Measurements from ENCODE around the gene ADAT2. TPM values are rescaled to one million over a fixed set of nuclear protein-coding genes. Genes with fewer than 3 reads are reported as not detected.
"Not testable (repeated sequence)": the region's sequence is repeated elsewhere in the genome, so short reads cannot be mapped to it uniquely, and the experiment has no call there.

Gene ADAT2
- total RNA-seq, 1 experiment from 2014 or later, result 18.4 TPM

DNA sequence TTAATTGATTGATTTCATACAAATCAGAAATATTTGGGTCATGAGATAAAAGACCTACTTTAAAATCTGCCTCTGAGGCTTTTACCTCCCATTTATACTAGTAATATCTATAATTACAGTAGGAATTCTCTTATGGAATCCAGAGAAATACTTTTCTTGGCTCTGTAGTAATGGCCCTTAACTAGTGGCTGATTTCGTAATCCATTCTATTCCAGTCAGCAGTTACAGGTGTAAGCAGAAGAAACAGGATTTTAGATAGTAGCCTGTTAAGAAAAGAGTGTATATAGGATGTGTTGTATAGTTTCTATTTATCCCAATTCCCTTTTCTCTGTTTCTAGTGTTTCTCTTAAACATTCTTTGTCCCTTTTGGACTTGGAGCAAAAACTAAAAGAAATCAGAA is 21.3 kb upstream of the ADAT2 start:
- no peak overlapping the region for H3K27ac ChIP-seq (ENCODE audit: low read depth, low read length)
- no TSS peak for BruUV-seq (replicated peaks)
- ATAC-seq (no peak), DNase-seq (ENCODE audit: low read depth, low spot score) (no peak)
- no peaks in the 10 kb centered on the region for H3K9me2 ChIP-seq (ENCODE audit: insufficient read depth)
- no peak overlapping the region for H3K4me3 ChIP-seq (replicated peaks in 1 of 2; ENCODE audit: low read depth in 1 of 2, low read length in 2 of 2)
- H3K36me3 ChIP-seq (ENCODE audit: control insufficient read depth in 1 of 2, insufficient read depth in 2 of 2, low read length in 2 of 2), result 0 out of 4 replicates have a peak, but pooled peaks cover 0 to 5% of the 10 kb centered on the region in 2 experiments
- H4K20me1 ChIP-seq (ENCODE audit: insufficient read depth), result no peaks in the 10 kb centered on the region
- no peak for TF ChIP-seq ZNF274 (IDR thresholded peaks at IDR 0.05; ENCODE audit: low read depth, low read length)
- TF ChIP-seq, protein P1, sequence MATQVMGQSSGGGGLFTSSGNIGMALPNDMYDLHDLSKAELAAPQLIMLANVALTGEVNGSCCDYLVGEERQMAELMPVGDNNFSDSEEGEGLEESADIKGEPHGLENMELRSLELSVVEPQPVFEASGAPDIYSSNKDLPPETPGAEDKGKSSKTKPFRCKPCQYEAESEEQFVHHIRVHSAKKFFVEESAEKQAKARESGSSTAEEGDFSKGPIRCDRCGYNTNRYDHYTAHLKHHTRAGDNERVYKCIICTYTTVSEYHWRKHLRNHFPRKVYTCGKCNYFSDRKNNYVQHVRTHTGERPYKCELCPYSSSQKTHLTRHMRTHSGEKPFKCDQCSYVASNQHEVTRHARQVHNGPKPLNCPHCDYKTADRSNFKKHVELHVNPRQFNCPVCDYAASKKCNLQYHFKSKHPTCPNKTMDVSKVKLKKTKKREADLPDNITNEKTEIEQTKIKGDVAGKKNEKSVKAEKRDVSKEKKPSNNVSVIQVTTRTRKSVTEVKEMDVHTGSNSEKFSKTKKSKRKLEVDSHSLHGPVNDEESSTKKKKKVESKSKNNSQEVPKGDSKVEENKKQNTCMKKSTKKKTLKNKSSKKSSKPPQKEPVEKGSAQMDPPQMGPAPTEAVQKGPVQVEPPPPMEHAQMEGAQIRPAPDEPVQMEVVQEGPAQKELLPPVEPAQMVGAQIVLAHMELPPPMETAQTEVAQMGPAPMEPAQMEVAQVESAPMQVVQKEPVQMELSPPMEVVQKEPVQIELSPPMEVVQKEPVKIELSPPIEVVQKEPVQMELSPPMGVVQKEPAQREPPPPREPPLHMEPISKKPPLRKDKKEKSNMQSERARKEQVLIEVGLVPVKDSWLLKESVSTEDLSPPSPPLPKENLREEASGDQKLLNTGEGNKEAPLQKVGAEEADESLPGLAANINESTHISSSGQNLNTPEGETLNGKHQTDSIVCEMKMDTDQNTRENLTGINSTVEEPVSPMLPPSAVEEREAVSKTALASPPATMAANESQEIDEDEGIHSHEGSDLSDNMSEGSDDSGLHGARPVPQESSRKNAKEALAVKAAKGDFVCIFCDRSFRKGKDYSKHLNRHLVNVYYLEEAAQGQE (IDR thresholded peaks at IDR 0.05; ENCODE audit: low read depth), result no peak
- no peak for TF ChIP-seq SP1 (IDR thresholded peaks at IDR 0.05; ENCODE audit: low read depth)
- no peak for TF ChIP-seq FOSL1 (IDR thresholded peaks at IDR 0.05; ENCODE audit: low read depth)
- TF ChIP-seq SRF (IDR thresholded peaks at IDR 0.05; ENCODE audit: low read depth), result no peak
- TF ChIP-seq TCF7L2 (IDR thresholded peaks at IDR 0.05; ENCODE audit: borderline replicate concordance, extremely low read depth, insufficient read depth, insufficient read length), result no peak
- TF ChIP-seq JUND (IDR thresholded peaks at IDR 0.05), result no peak
- no peak for TF ChIP-seq POLR2A (IDR thresholded peaks at IDR 0.05; ENCODE audit: borderline replicate concordance, extremely low read depth, insufficient read depth, insufficient read length)
- TF ChIP-seq EGR1 (IDR thresholded peaks at IDR 0.05; ENCODE audit: low read depth), result no peak
- TF ChIP-seq, protein P2, sequence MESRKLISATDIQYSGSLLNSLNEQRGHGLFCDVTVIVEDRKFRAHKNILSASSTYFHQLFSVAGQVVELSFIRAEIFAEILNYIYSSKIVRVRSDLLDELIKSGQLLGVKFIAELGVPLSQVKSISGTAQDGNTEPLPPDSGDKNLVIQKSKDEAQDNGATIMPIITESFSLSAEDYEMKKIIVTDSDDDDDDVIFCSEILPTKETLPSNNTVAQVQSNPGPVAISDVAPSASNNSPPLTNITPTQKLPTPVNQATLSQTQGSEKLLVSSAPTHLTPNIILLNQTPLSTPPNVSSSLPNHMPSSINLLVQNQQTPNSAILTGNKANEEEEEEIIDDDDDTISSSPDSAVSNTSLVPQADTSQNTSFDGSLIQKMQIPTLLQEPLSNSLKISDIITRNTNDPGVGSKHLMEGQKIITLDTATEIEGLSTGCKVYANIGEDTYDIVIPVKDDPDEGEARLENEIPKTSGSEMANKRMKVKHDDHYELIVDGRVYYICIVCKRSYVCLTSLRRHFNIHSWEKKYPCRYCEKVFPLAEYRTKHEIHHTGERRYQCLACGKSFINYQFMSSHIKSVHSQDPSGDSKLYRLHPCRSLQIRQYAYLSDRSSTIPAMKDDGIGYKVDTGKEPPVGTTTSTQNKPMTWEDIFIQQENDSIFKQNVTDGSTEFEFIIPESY (IDR thresholded peaks at IDR 0.05; ENCODE audit: extremely low read depth, insufficient replicate concordance, low read length), result no peak
- no peak for TF ChIP-seq CBX3 (IDR thresholded peaks at IDR 0.05; ENCODE audit: low read depth)
- no peak for TF ChIP-seq RAD21 (IDR thresholded peaks at IDR 0.05; ENCODE audit: low read depth)
- TF ChIP-seq, protein P3, sequence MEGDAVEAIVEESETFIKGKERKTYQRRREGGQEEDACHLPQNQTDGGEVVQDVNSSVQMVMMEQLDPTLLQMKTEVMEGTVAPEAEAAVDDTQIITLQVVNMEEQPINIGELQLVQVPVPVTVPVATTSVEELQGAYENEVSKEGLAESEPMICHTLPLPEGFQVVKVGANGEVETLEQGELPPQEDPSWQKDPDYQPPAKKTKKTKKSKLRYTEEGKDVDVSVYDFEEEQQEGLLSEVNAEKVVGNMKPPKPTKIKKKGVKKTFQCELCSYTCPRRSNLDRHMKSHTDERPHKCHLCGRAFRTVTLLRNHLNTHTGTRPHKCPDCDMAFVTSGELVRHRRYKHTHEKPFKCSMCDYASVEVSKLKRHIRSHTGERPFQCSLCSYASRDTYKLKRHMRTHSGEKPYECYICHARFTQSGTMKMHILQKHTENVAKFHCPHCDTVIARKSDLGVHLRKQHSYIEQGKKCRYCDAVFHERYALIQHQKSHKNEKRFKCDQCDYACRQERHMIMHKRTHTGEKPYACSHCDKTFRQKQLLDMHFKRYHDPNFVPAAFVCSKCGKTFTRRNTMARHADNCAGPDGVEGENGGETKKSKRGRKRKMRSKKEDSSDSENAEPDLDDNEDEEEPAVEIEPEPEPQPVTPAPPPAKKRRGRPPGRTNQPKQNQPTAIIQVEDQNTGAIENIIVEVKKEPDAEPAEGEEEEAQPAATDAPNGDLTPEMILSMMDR (IDR thresholded peaks at IDR 0.05 in 2 of 3, conservative IDR thresholded peaks at IDR 0.05 in 1 of 3; ENCODE audit: borderline replicate concordance in 1 of 3, insufficient read depth in 1 of 3, low read depth in 2 of 3, low read length in 2 of 3), result no peak
- no peak for TF ChIP-seq YY1 (IDR thresholded peaks at IDR 0.05; ENCODE audit: extremely low read depth, insufficient replicate concordance, low read depth, low read length)
- no peak for TF ChIP-seq EZH2phosphoT487 (IDR thresholded peaks at IDR 0.05; ENCODE audit: borderline replicate concordance)
- no peaks in the 10 kb centered on the region for H3K4me1 ChIP-seq (ENCODE audit: control insufficient read depth in 1 of 2, insufficient read depth in 2 of 2, low read length in 2 of 2)
- H3K79me2 ChIP-seq (ENCODE audit: insufficient read depth, low read length), result no peaks in the 10 kb centered on the region
- no peaks in the 10 kb centered on the region for H3K27me3 ChIP-seq (ENCODE audit: insufficient read depth, low read length)
- H3K9ac ChIP-seq (ENCODE audit: low read length), result no peak overlapping the region
- ChIA-PET POLR2A (no interaction called here), CTCF (no interaction called here), RAD21 (ENCODE audit: low non-redundant PET in 1 of 2, low total read pairs in 2 of 2, uncharacterized antibody in 2 of 2, unreplicated experiment in 2 of 2) (no interaction called here)
- H3K9me3 ChIP-seq (ENCODE audit: control insufficient read depth in 1 of 2, insufficient read depth in 1 of 2, low read depth in 1 of 2, low read length in 2 of 2), result no peaks in the 10 kb centered on the region
- no peak overlapping the region for H2AFZ ChIP-seq (ENCODE audit: low read depth, low read length, poor library complexity, severe bottlenecking)
- intact Hi-C loops (cut with micrococcal nuclease), result no loop called here
- no peak overlapping the region for H3K4me2 ChIP-seq (ENCODE audit: low read length)

DNA sequence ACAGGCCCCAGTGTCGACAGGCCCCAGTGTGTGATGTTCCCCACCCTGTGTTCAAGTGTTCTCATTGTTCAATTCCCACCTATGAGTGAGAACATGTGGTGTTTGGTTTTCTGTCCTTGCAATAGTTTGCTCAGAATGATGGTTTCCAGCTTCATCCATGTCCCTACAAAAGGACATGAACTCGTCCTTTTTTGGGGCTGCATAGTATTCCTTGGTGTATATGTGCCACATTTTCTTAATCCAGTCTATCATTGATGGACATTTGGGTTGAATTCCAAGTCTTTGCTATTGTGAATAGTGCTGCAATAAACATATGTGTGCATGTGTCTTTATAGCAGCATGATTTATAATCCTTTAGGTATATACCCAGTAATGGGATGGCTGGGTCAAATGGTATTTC is 18.3 kb upstream of the ADAT2 start:
- H3K4me1 ChIP-seq (ENCODE audit: control insufficient read depth in 1 of 2, insufficient read depth in 2 of 2, low read length in 2 of 2); intact Hi-C loops (cut with micrococcal nuclease); CTCF ChIA-PET; BruUV-seq (replicated peaks); POLR2A ChIA-PET; H3K4me2 ChIP-seq (ENCODE audit: low read length); H3K36me3 ChIP-seq (ENCODE audit: control insufficient read depth in 1 of 2, insufficient read depth in 2 of 2, low read length in 2 of 2); H2AFZ ChIP-seq (ENCODE audit: low read depth, low read length, poor library complexity, severe bottlenecking); H3K9ac ChIP-seq (ENCODE audit: low read length); H3K9me2 ChIP-seq (ENCODE audit: insufficient read depth); H3K79me2 ChIP-seq (ENCODE audit: insufficient read depth, low read length); DNase-seq (ENCODE audit: low read depth, low spot score); H3K9me3 ChIP-seq (ENCODE audit: control insufficient read depth in 1 of 2, insufficient read depth in 1 of 2, low read depth in 1 of 2, low read length in 2 of 2); H3K27me3 ChIP-seq (ENCODE audit: insufficient read depth, low read length); ATAC-seq; H4K20me1 ChIP-seq (ENCODE audit: insufficient read depth); H3K27ac ChIP-seq (ENCODE audit: low read depth, low read length); RAD21 ChIA-PET (ENCODE audit: low non-redundant PET in 1 of 2, low total read pairs in 2 of 2, uncharacterized antibody in 2 of 2, unreplicated experiment in 2 of 2); H3K4me3 ChIP-seq (replicated peaks in 1 of 2; ENCODE audit: low read depth in 1 of 2, low read length in 2 of 2): not testable (repeated sequence)

All from HCT116 (cell line).